A673 (cell line): ENCODE results near the gene SAP30L.

Experiments
- EZH2 ChIP-seq: fragments of 200-600 bp; sonication (generic); IDR thresholded peaks from 2 replicates; pipeline ENCODE4 v1.6.1; 2017; ENCODE audit warnings: borderline replicate concordance, low read depth, mild to moderate bottlenecking, mixed read lengths, antibody characterized with exemption, low read length; ENCODE audit not compliant: poor library complexity, severe bottlenecking
- TF ChIP-seq, protein P1 (sequence below): fragments of 300-800, 200-600 bp; sonication (generic); conservative IDR thresholded peaks from 2 replicates; pipeline ENCODE4 v1.5.1; 2017; ENCODE audit warnings: low read depth, mild to moderate bottlenecking, antibody characterized with exemption, low read length, moderate library complexity, mixed read lengths

DNA sequence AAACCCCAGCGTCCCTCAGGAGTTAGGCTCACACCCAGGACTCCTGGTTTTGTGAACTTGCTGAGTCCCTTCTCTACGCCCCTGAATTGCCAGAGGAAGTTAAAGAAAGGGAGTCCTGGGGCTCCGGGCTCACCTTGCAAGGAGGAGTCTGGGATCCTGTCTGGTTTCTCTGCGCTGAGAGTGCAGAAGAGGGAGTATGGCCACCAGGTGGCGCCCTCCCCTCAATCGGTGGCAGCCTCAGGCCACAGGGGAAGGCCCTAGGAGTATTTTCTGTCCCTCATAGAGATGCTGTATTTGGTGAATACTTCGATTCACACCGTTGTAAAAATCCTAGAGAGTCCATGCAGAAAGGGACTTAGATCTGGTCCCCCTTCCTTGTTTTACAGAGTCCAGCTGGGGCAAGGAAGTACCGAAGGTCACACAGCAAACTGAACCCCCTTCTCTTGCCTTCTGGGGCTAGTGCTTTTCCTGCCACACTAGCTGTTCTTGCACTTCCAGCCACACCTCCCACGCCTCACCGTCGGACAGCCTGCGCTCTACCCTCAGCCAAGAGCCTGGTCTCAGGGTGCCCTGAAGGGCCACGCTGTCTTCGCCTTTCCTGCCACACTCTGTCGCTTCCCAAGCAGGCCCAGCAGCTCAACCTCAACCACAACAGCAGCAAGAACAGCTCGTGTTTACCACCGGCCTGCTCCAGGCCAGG is 22.0 kb downstream of the SAP30L start:
- TF ChIP-seq, protein P1, sequence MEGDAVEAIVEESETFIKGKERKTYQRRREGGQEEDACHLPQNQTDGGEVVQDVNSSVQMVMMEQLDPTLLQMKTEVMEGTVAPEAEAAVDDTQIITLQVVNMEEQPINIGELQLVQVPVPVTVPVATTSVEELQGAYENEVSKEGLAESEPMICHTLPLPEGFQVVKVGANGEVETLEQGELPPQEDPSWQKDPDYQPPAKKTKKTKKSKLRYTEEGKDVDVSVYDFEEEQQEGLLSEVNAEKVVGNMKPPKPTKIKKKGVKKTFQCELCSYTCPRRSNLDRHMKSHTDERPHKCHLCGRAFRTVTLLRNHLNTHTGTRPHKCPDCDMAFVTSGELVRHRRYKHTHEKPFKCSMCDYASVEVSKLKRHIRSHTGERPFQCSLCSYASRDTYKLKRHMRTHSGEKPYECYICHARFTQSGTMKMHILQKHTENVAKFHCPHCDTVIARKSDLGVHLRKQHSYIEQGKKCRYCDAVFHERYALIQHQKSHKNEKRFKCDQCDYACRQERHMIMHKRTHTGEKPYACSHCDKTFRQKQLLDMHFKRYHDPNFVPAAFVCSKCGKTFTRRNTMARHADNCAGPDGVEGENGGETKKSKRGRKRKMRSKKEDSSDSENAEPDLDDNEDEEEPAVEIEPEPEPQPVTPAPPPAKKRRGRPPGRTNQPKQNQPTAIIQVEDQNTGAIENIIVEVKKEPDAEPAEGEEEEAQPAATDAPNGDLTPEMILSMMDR = peak; percentile 87
- no peak for TF ChIP-seq EZH2
